ENCODE results near the gene CSF1R. TPM values are rescaled to one million over a fixed set of nuclear protein-coding genes. Genes with fewer than 3 reads are reported as not detected.

CSF1R gene
- total and polyA plus RNA-seq, 2 of the 8 experiments (the other 6 are each of a cell fraction or from before 2014, with no cell fraction given) = 0.12 TPM; not detected in 1

DNA sequence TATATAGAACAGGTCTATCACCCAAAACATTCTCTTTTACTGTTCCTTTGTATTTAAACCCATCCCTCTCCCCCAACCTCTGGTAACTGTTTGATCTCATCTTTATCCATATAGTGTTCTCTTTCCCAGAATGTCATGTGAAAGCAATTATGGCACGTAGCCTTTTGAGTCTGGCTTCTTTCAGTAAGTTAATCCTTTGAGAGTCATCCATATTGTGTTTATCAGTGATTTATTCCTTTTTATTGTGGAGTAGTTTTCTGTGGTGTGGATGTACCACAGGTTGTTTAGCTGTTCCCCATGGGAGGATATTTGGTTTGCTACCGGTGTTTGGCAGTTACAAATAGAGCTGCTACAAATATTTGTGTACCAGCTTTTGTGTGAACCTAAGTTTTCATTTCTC is 47.8 kb downstream of the CSF1R start:
- peaks cover 25 to 74% (median 58%) of the 10 kb centered on the region in 4 experiments for H3K36me3 ChIP-seq (ENCODE audit: control insufficient read depth in 2 of 4, insufficient read depth in 4 of 4, low read length in 3 of 4)
- no peak overlapping the region for H2AFZ ChIP-seq (ENCODE audit: low read length)
- H3K4ac ChIP-seq (replicated peaks; ENCODE audit: insufficient read length, low read depth, low read length) = no peak overlapping the region
- ChIA-PET POLR2A (ENCODE audit: partially characterized antibody) (no interaction called here), CTCF (ENCODE audit: partially characterized antibody) (interaction anchor here (1.7 kb wide), 1 partner anchor 177 kb away, joined by 3 read pairs; no protein-coding TSS in a partner anchor)
- H3K79me1 ChIP-seq (ENCODE audit: low read depth, low read length) = no peaks in the 10 kb centered on the region
- no peak overlapping the region for H3K4me3 ChIP-seq (ENCODE audit: extremely low read depth in 1 of 4, insufficient read depth in 2 of 4, low read depth in 3 of 4, low read length in 4 of 4)
- no peak overlapping the region for H3K9ac ChIP-seq (replicated peaks in 1 of 4; ENCODE audit: extremely low read depth in 1 of 4, low read depth in 3 of 4, low read length in 3 of 4)
- H2AK5ac ChIP-seq (ENCODE audit: low read depth, low read length) = no peak overlapping the region
- no peak overlapping the region for H2BK15ac ChIP-seq (ENCODE audit: low read length)
- no peak overlapping the region for H2BK5ac ChIP-seq (ENCODE audit: low read depth, low read length)
- H2BK20ac ChIP-seq (ENCODE audit: low read length) = no peak overlapping the region
- no peak overlapping the region for H3K56ac ChIP-seq (replicated peaks; ENCODE audit: insufficient read length, low read depth, low read length)
- WGBS, 2 experiments (ENCODE audit: extremely low coverage in 1 of 2, insufficient coverage in 1 of 2, insufficient read length in 1 of 2, insufficient replicate concordance in 2 of 2, low coverage in 1 of 2, low lambda C conversion rate in 2 of 2, missing lambda C conversion rate in 1 of 2) = 96% methylated on average over 2 of the region's 2 CpGs; no CpG with 5 or more reads in 1 of the 2 experiments
- H4K20me1 ChIP-seq (replicated peaks in 1 of 2; ENCODE audit: control insufficient read depth in 1 of 2, insufficient read depth in 2 of 2, low read length in 2 of 2) = no peaks in the 10 kb centered on the region
- H3K18ac ChIP-seq (ENCODE audit: extremely low read depth, low read length) = no peak overlapping the region
- no peak overlapping the region for H4K8ac ChIP-seq (ENCODE audit: extremely low read depth, insufficient read depth, low read length)
- no peak overlapping the region for H4K91ac ChIP-seq (replicated peaks; ENCODE audit: insufficient read length, low read length)
- no peaks in the 10 kb centered on the region for H3K23me2 ChIP-seq (ENCODE audit: low read depth, low read length)
- H2BK12ac ChIP-seq (ENCODE audit: low read depth, low read length) = no peak overlapping the region
- DNase-seq (ENCODE audit: low read depth in 1 of 2, low spot score in 2 of 2) (no peak), FAIRE-seq (no peak)
- no peak overlapping the region for H3K27ac ChIP-seq (ENCODE audit: low read depth, low read length)
- no peaks in the 10 kb centered on the region for H3K4me1 ChIP-seq (replicated peaks in 1 of 4; ENCODE audit: control insufficient read depth in 3 of 4, insufficient read depth in 4 of 4, low read length in 3 of 4)
- no peak overlapping the region for H3K14ac ChIP-seq (ENCODE audit: insufficient read length)
- H4K5ac ChIP-seq (ENCODE audit: insufficient read length, low read depth, low read length) = no peak overlapping the region
- H3K27me3 ChIP-seq (replicated peaks in 1 of 4; ENCODE audit: control insufficient read depth in 3 of 4, extremely low read depth in 1 of 4, insufficient read depth in 3 of 4, low read length in 3 of 4) = no peaks in the 10 kb centered on the region
- no peak overlapping the region for H3K23ac ChIP-seq (ENCODE audit: insufficient read length)
- H3K4me2 ChIP-seq (ENCODE audit: insufficient read depth in 1 of 2, low read depth in 2 of 2, low read length in 2 of 2) = no peak overlapping the region
- TF ChIP-seq, protein P1, sequence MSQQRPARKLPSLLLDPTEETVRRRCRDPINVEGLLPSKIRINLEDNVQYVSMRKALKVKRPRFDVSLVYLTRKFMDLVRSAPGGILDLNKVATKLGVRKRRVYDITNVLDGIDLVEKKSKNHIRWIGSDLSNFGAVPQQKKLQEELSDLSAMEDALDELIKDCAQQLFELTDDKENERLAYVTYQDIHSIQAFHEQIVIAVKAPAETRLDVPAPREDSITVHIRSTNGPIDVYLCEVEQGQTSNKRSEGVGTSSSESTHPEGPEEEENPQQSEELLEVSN (IDR thresholded peaks at IDR 0.05) = no peak
- TF ChIP-seq HDAC2 (IDR thresholded peaks at IDR 0.05; ENCODE audit: borderline replicate concordance in 1 of 2, low read depth in 2 of 2, low read length in 2 of 2) (no peak), NANOG (IDR thresholded peaks at IDR 0.05; ENCODE audit: insufficient read depth, low read depth, low read length, poor library complexity, severe bottlenecking) (no peak), POU5F1 (IDR thresholded peaks at IDR 0.05; ENCODE audit: low read depth, low read length) (no peak), GTF2F1 (IDR thresholded peaks at IDR 0.05; ENCODE audit: borderline replicate concordance, low read depth, low read length) (no peak), RFX5 (IDR thresholded peaks at IDR 0.05; ENCODE audit: borderline replicate concordance, low read depth, low read length) (no peak), KDM1A (IDR thresholded peaks at IDR 0.05; ENCODE audit: borderline replicate concordance, low read length) (no peak), EGR1 (IDR thresholded peaks at IDR 0.05; ENCODE audit: borderline replicate concordance, low read depth, low read length) (no peak), FOSL1 (IDR thresholded peaks at IDR 0.05; ENCODE audit: insufficient read depth, low read depth, low read length) (no peak), BCL11A (IDR thresholded peaks at IDR 0.05; ENCODE audit: low read depth in 2 of 2, low read length in 2 of 2) (no peak)
- TF ChIP-seq, protein P2, sequence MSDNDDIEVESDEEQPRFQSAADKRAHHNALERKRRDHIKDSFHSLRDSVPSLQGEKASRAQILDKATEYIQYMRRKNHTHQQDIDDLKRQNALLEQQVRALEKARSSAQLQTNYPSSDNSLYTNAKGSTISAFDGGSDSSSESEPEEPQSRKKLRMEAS (IDR thresholded peaks at IDR 0.05) = no peak
- TF ChIP-seq, protein P3, sequence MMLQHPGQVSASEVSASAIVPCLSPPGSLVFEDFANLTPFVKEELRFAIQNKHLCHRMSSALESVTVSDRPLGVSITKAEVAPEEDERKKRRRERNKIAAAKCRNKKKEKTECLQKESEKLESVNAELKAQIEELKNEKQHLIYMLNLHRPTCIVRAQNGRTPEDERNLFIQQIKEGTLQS (IDR thresholded peaks at IDR 0.05; ENCODE audit: insufficient read depth, low read depth, low read length) = no peak
- H3K9me3 ChIP-seq (ENCODE audit: insufficient read depth in 2 of 2, low read depth in 1 of 2, low read length in 1 of 2) = no peaks in the 10 kb centered on the region
- H3K79me2 ChIP-seq (ENCODE audit: control insufficient read depth in 1 of 2, insufficient read depth in 2 of 2, low read length in 2 of 2) = no peaks in the 10 kb centered on the region
- no peak overlapping the region for H2BK120ac ChIP-seq (replicated peaks; ENCODE audit: low read depth, low read length)
